K562 (cell line): Measurements from ENCODE around the gene CUL1. TPM values are rescaled to one million over a fixed set of nuclear protein-coding genes. Genes with fewer than 3 reads are reported as not detected.

Source experiments
- BRF1 ChIP-seq: IDR thresholded peaks from 3 replicates; pipeline ENCODE4 v1.6.1; 2011; ENCODE audit warnings: borderline replicate concordance, mild to moderate bottlenecking; ENCODE audit not compliant: insufficient read length; ENCODE audit errors: extremely low read depth
- DACH1 ChIP-seq: fragments of 450-650 bp; IDR thresholded peaks from 2 replicates; pipeline ENCODE4 v1.6.1; 2018; ENCODE audit not compliant: partially characterized antibody
- DNMT1 ChIP-seq: fragments of 450-650 bp; IDR thresholded peaks from 2 replicates; pipeline ENCODE4 v1.6.1; 2016; ENCODE audit warnings: antibody characterized with exemption, mild to moderate bottlenecking
- ETS2 ChIP-seq: IDR thresholded peaks from 2 replicates; pipeline ENCODE4 v1.6.1; 2016; ENCODE audit warnings: borderline replicate concordance, missing genetic modification characterization, mild to moderate bottlenecking, moderate library complexity, missing compliant biosample characterization; ENCODE audit not compliant: poor library complexity, severe bottlenecking
- HIVEP1 ChIP-seq: fragments of 250-450 bp; sonication (Bioruptor Pico); IDR thresholded peaks from 2 replicates; pipeline ENCODE4 v1.4.0; 2020; ENCODE audit warnings: mild to moderate bottlenecking
- IRF2 ChIP-seq: sonication (generic); formaldehyde crosslinking; IDR thresholded peaks from 2 replicates; pipeline ENCODE4 v1.8.1; 2022; ENCODE audit warnings: mild to moderate bottlenecking, missing genetic modification reagents
- LCOR ChIP-seq: sonication (generic); formaldehyde crosslinking; IDR thresholded peaks from 2 replicates; pipeline ENCODE4 v1.8.0; 2022; ENCODE audit warnings: mild to moderate bottlenecking, missing genetic modification reagents
- LEF1 ChIP-seq: fragments of 450-650 bp; IDR thresholded peaks from 2 replicates; pipeline ENCODE4 v1.6.1; 2016; ENCODE audit warnings: mild to moderate bottlenecking
- NFIC ChIP-seq: fragments of 450-650 bp; IDR thresholded peaks from 2 replicates; pipeline ENCODE4 v1.6.1; 2017; ENCODE audit warnings: mild to moderate bottlenecking, inconsistent platforms
- NONO ChIP-seq, 2 experiments: fragments of 200-400 bp in 1 of 2; fragments of 450-650 bp in 1 of 2; formaldehyde crosslinking in 1 of 2; IDR thresholded peaks; 2 replicates each; pipeline ENCODE4 v1.6.1; 2017; ENCODE audit warnings: low read depth in 2 of 2, mild to moderate bottlenecking in 2 of 2, moderate library complexity in 2 of 2, low read length in 1 of 2
- NR2F6 ChIP-seq: fragments of 450-650 bp; formaldehyde crosslinking; IDR thresholded peaks from 2 replicates; pipeline ENCODE4 v1.4.0; 2020; ENCODE audit warnings: mild to moderate bottlenecking
- RB1 ChIP-seq: fragments of 450-650 bp; IDR thresholded peaks from 2 replicates; pipeline ENCODE4 v1.6.1; 2017; ENCODE audit warnings: low read depth, mild to moderate bottlenecking
- SMARCC2 ChIP-seq: fragments of 450-650 bp; IDR thresholded peaks from 2 replicates; pipeline ENCODE4 v1.6.1; 2017; ENCODE audit warnings: antibody characterized with exemption, moderate library complexity, mild to moderate bottlenecking, low read depth
- SNRNP70 ChIP-seq: fragments of 200-400 bp; formaldehyde crosslinking; optimal IDR thresholded peaks from 2 replicates; pipeline ENCODE3; 2017; ENCODE audit warnings: low read depth, low read length
- SREBF2 ChIP-seq: sonication (generic); formaldehyde crosslinking; IDR thresholded peaks from 2 replicates; pipeline ENCODE4 v1.4.0; 2020; ENCODE audit warnings: mild to moderate bottlenecking, missing genetic modification reagents
- SRSF9 ChIP-seq: fragments of 200-400 bp; formaldehyde crosslinking; IDR thresholded peaks from 2 replicates; pipeline ENCODE4 v1.6.1; 2017; ENCODE audit warnings: low read depth, low read length, borderline replicate concordance
- TAL1 ChIP-seq: fragments of 450-650 bp; IDR thresholded peaks from 2 replicates; pipeline ENCODE4 v1.6.1; 2016; ENCODE audit warnings: mild to moderate bottlenecking
- ZNF589 ChIP-seq: fragments of 200-800 bp; sonication (Bioruptor generic); IDR thresholded peaks from 2 replicates; pipeline ENCODE4 v1.6.1; 2016; ENCODE audit warnings: low read depth, missing genetic modification characterization, missing compliant biosample characterization
- ZNF766 ChIP-seq: fragments of 200-800 bp; sonication (Bioruptor generic); conservative IDR thresholded peaks from 2 replicates; pipeline ENCODE4 v1.6.1; 2016; ENCODE audit warnings: missing genetic modification characterization, missing compliant biosample characterization
- polyA plus RNA-seq, 8 experiments: library from polyadenylated mRNA; depleted of rRNA in 4 of 8; stranded (reverse) in 5 of 8; unstranded in 3 of 8; fragments of >200 nt; fragmentation: Nextera tagmentation in 2 of 8; fragmentation: Illumina TruSeq in 1 of 8; extraction: Ambion mirVana in 2 of 8; extraction: Trizol in 1 of 8; gene quantifications; 2 replicates each; pipeline versions ENCODE4 v1.2.1 to v1.2.3, GENCODE V29; 2011 to 2014; ENCODE audit warnings: inconsistent platforms in 1 of 8, missing spikeins in 1 of 8
- total RNA-seq, 7 experiments: library from RNA; depleted of rRNA in 6 of 7; stranded (reverse); fragments of >200 nt in 6 of 7; fragmentation: Illumina TruSeq in 2 of 7; extraction: Trizol in 2 of 7; gene quantifications; 2 replicates each; pipeline versions ENCODE4 v1.2.1 to v1.2.3, GENCODE V29; 2011 to 2021; ENCODE audit warnings: low replicate concordance in 1 of 7
- TF ChIP-seq, protein P1 (sequence below): fragments of 450-650 bp; formaldehyde crosslinking; IDR thresholded peaks from 2 replicates; pipeline ENCODE4 v1.4.0; 2022; ENCODE audit warnings: missing genetic modification characterization
- TF ChIP-seq, protein P2 (sequence below): IDR thresholded peaks from 2 replicates; pipeline ENCODE4 v1.6.1; 2012; ENCODE audit warnings: low read depth, low read length, improper control_type of control experiment, borderline replicate concordance
- TF ChIP-seq, protein P3 (sequence below): sonication (generic); IDR thresholded peaks from 2 replicates; pipeline ENCODE4 v1.6.1; 2016

The CUL1 gene
- total and polyA plus RNA-seq, 9 of the 15 experiments (the other 6 are each of a cell fraction or from before 2014, with no cell fraction given) = 31.5 to 107 (median 96.5) TPM

DNA sequence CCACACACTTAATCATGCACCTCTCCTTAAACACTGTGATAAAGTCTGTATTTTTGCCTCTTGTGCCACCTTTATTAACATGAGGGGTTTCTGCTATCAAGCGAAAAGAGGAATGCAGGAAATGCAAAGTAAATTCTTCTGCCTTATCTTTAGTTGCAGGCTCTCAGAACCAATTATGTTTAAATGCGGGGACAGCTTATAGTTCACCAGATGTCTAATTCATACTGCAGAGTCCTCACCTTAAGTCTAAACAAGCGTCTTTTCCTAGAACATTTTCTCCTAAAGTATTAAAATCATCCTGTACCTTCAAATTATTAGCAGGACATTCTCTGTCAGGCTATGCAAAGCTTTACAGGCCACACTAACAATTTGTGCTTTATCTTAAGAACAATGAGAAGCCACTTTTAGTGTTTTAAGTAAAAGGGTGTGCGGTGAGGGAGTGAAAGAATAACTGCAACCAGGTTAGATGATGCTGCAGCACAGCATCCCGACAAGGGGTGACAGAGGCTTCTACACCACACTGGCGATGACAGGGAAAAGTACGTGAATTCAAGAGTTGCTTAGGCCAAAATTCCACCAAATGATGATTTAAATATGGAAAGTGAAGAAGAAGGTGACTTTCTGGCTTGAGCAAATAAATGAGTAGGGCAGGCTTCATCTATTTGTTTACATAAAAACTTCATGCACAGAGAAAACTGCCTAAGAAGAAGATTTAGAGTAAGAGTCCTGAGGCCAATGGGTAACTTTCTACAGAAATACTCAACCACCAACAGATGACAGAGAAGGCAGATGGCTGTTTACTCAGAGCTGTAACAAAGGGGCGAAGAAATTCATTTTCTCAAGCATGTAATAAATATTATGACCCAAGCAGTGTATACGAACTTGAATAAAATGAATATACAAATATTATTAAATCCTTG lies 149.4 kb downstream of the CUL1 start (continued):
- no peak for TF ChIP-seq ZNF766 (CRISPR knock-in tag)
- TF ChIP-seq SMARCC2 = peak; percentile 90; the same call in 1 of the 2 replicates
- no peak for TF ChIP-seq NR2F6 (CRISPR knock-in tag)
- 0 out of 2 replicates have a peak, but pooled peaks have one; percentile 55 for TF ChIP-seq ZNF589
- no peak for TF ChIP-seq BRF1
- TF ChIP-seq RB1 = no peak
- no peak for TF ChIP-seq SRSF9
- no peak for TF ChIP-seq HIVEP1 (CRISPR knock-in tag)
- TF ChIP-seq, protein P1, sequence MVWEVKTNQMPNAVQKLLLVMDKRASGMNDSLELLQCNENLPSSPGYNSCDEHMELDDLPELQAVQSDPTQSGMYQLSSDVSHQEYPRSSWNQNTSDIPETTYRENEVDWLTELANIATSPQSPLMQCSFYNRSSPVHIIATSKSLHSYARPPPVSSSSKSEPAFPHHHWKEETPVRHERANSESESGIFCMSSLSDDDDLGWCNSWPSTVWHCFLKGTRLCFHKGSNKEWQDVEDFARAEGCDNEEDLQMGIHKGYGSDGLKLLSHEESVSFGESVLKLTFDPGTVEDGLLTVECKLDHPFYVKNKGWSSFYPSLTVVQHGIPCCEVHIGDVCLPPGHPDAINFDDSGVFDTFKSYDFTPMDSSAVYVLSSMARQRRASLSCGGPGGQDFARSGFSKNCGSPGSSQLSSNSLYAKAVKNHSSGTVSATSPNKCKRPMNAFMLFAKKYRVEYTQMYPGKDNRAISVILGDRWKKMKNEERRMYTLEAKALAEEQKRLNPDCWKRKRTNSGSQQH (CRISPR knock-in tag) = no peak
- TF ChIP-seq IRF2 = no peak
- TF ChIP-seq DNMT1 = no peak
- TF ChIP-seq, protein P2, sequence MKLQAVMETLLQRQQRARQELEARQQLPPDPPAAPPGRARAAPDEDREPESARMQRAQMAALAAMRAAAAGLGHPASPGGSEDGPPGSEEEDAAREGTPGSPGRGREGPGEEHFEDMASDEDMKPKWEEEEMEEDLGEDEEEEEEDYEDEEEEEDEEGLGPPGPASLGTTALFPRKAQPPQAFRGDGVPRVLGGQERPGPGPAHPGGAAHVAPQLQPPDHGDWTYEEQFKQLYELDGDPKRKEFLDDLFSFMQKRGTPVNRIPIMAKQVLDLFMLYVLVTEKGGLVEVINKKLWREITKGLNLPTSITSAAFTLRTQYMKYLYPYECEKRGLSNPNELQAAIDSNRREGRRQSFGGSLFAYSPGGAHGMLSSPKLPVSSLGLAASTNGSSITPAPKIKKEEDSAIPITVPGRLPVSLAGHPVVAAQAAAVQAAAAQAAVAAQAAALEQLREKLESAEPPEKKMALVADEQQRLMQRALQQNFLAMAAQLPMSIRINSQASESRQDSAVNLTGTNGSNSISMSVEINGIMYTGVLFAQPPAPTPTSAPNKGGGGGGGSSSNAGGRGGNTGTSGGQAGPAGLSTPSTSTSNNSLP = peak; percentile 97
- TF ChIP-seq DACH1 = peak; percentile 76
- peak; percentile 93 for TF ChIP-seq TAL1
- TF ChIP-seq ETS2 (tag) = no peak
- TF ChIP-seq SREBF2 (CRISPR knock-in tag) = no peak
- TF ChIP-seq NFIC = peak; percentile 80
- TF ChIP-seq SNRNP70 = no peak
- peak; percentile 69; the same call in 1 of the 2 replicates for TF ChIP-seq LEF1
- peak in 1 of 2 experiments; percentile 62; a peak in 1 of 4 replicates for TF ChIP-seq NONO (IDR thresholded peaks at IDR 0.05; ENCODE audit: low read depth in 2 of 2, low read length in 1 of 2)
- TF ChIP-seq, protein P3, sequence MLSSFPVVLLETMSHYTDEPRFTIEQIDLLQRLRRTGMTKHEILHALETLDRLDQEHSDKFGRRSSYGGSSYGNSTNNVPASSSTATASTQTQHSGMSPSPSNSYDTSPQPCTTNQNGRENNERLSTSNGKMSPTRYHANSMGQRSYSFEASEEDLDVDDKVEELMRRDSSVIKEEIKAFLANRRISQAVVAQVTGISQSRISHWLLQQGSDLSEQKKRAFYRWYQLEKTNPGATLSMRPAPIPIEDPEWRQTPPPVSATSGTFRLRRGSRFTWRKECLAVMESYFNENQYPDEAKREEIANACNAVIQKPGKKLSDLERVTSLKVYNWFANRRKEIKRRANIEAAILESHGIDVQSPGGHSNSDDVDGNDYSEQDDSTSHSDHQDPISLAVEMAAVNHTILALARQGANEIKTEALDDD = peak; percentile 67
- no peak for TF ChIP-seq LCOR (CRISPR knock-in tag)
